H9 (cell line): ENCODE measurements around the gene CLASP2. TPM values are rescaled to one million over a fixed set of nuclear protein-coding genes. Genes with fewer than 3 reads are reported as not detected.
"Not testable (repeated sequence)": the region's sequence is repeated elsewhere in the genome, so short reads cannot be mapped to it uniquely, and the experiment has no call there.

Experiments
- DNase-seq: peaks from one replicate; pipeline ENCODE4 v3.0.0-alpha.2; 2017
- H2AFZ ChIP-seq: one replicate; pipeline ENCODE4 v1.6.1; 2013; ENCODE audit warnings: mild to moderate bottlenecking, low read length, control low read depth, moderate library complexity
- H2AK5ac ChIP-seq: 2 replicates; pipeline ENCODE4 v1.6.1; 2013; ENCODE audit warnings: low read length, control low read depth, mixed read lengths; ENCODE audit not compliant: insufficient read length
- H2BK120ac ChIP-seq: one replicate; pipeline ENCODE4 v1.6.1; 2013; ENCODE audit warnings: low read depth, mild to moderate bottlenecking, low read length, control low read depth, inconsistent platforms; ENCODE audit not compliant: poor library complexity, severe bottlenecking
- H2BK12ac ChIP-seq: 2 replicates; pipeline ENCODE4 v1.6.1; 2013; ENCODE audit warnings: low read length, control low read depth, mixed read lengths, low read depth; ENCODE audit not compliant: insufficient read length
- H2BK15ac ChIP-seq: 2 replicates; pipeline ENCODE4 v1.6.1; 2013; ENCODE audit warnings: low read depth, low read length, control low read depth
- H2BK20ac ChIP-seq: one replicate; pipeline ENCODE4 v1.6.1; 2013; ENCODE audit warnings: low read depth, mild to moderate bottlenecking, low read length, control low read depth, inconsistent platforms; ENCODE audit not compliant: poor library complexity, severe bottlenecking
- H2BK5ac ChIP-seq: 2 replicates; pipeline ENCODE4 v1.6.1; 2013; ENCODE audit warnings: low read length, control low read depth, mixed read lengths; ENCODE audit not compliant: insufficient read length
- H3K14ac ChIP-seq: 2 replicates; pipeline ENCODE4 v1.6.1; 2013; ENCODE audit warnings: low read length, control low read depth; ENCODE audit not compliant: insufficient read depth
- H3K18ac ChIP-seq: 2 replicates; pipeline ENCODE4 v1.6.1; 2013; ENCODE audit warnings: low read depth, mild to moderate bottlenecking, mixed read lengths, low read length, control low read depth; ENCODE audit not compliant: insufficient read length
- H3K23ac ChIP-seq: 2 replicates; pipeline ENCODE4 v1.6.1; 2013; ENCODE audit warnings: low read length, control low read depth, mixed read lengths, low read depth; ENCODE audit not compliant: insufficient read length
- H3K23me2 ChIP-seq: 2 replicates; pipeline ENCODE4 v1.6.1; 2013; ENCODE audit warnings: low read depth, mild to moderate bottlenecking, mixed read lengths, low read length, control low read depth; ENCODE audit not compliant: insufficient read length, poor library complexity, severe bottlenecking
- H3K27ac ChIP-seq: 2 replicates; pipeline ENCODE4 v1.5.1; 2013; ENCODE audit warnings: low read length, control low read depth, mixed read lengths, low read depth; ENCODE audit not compliant: insufficient read length
- H3K27me3 ChIP-seq: 2 replicates; pipeline ENCODE4 v1.6.1; 2013; ENCODE audit warnings: low read length, control low read depth, inconsistent platforms; ENCODE audit not compliant: insufficient read depth
- H3K4ac ChIP-seq: 2 replicates; pipeline ENCODE4 v1.6.1; 2013; ENCODE audit warnings: low read depth, mild to moderate bottlenecking, control low read depth, inconsistent platforms, low read length, moderate library complexity
- H3K4me1 ChIP-seq: 2 replicates; pipeline ENCODE4 v1.6.1; 2013; ENCODE audit warnings: low read length, control low read depth, inconsistent platforms; ENCODE audit not compliant: insufficient read depth
- H3K4me2 ChIP-seq: 2 replicates; pipeline ENCODE4 v1.6.1; 2013; ENCODE audit warnings: low read length, control low read depth, mixed read lengths; ENCODE audit not compliant: insufficient read length, insufficient read depth
- H3K56ac ChIP-seq: 2 replicates; pipeline ENCODE4 v1.6.1; 2013; ENCODE audit warnings: low read depth, mild to moderate bottlenecking, mixed read lengths, low read length, control low read depth; ENCODE audit not compliant: insufficient read length
- H3K79me1 ChIP-seq: 2 replicates; pipeline ENCODE4 v1.6.1; 2013; ENCODE audit warnings: low read depth, mild to moderate bottlenecking, moderate library complexity, low read length, control low read depth, inconsistent platforms; ENCODE audit not compliant: insufficient read depth, poor library complexity, severe bottlenecking
- H3K79me2 ChIP-seq: 2 replicates; pipeline ENCODE4 v1.6.1; 2013; ENCODE audit warnings: low read length, control low read depth, inconsistent platforms; ENCODE audit not compliant: insufficient read depth
- H3K9ac ChIP-seq: 2 replicates; pipeline ENCODE4 v1.6.1; 2013; ENCODE audit warnings: low read length, control low read depth, mixed read lengths; ENCODE audit not compliant: insufficient read length; ENCODE audit errors: extremely low read depth
- H3K9me3 ChIP-seq: one replicate; pipeline ENCODE4 v1.6.1; 2013; ENCODE audit warnings: low read depth, low read length, inconsistent platforms; ENCODE audit not compliant: control insufficient read depth
- H3T11ph ChIP-seq: one replicate; pipeline ENCODE4 v1.6.1; 2013; ENCODE audit warnings: mild to moderate bottlenecking, low read length, control low read depth, inconsistent platforms
- H4K20me1 ChIP-seq: one replicate; pipeline ENCODE4 v1.6.1; 2013; ENCODE audit not compliant: control insufficient read depth, insufficient read length, insufficient read depth
- H4K5ac ChIP-seq: 2 replicates; pipeline ENCODE4 v1.6.1; 2013; ENCODE audit warnings: low read depth, mild to moderate bottlenecking, mixed read lengths, low read length, control low read depth; ENCODE audit not compliant: insufficient read length
- H4K8ac ChIP-seq: replicated peaks from 2 replicates; pipeline ENCODE4 v1.6.1; 2013; ENCODE audit warnings: low read length, control low read depth, mixed read lengths, low read depth; ENCODE audit not compliant: insufficient read length
- H4K91ac ChIP-seq: 2 replicates; pipeline ENCODE4 v1.6.1; 2013; ENCODE audit warnings: low read depth, mild to moderate bottlenecking, moderate library complexity, mixed read lengths, low read length, control low read depth; ENCODE audit not compliant: insufficient read length
- H3K27ac Mint-ChIP-seq, 3 experiments: 2 replicates in 2 of 3; 3 replicates in 1 of 3; pipeline ENCODE4 v1.8.0; 2020 to 2021; ENCODE audit warnings: mixed read lengths in 3 of 3, mild to moderate bottlenecking in 1 of 3, moderate library complexity in 1 of 3
- H3K27me3 Mint-ChIP-seq: 2 replicates; pipeline ENCODE4 v1.8.0; 2021; ENCODE audit warnings: low read depth, mild to moderate bottlenecking, moderate library complexity, mixed read lengths
- H3K36me3 Mint-ChIP-seq, 3 experiments: 2 replicates in 2 of 3; 3 replicates in 1 of 3; pipeline ENCODE4 v1.8.0; 2020 to 2021; ENCODE audit warnings: low read depth in 3 of 3, mixed read lengths in 3 of 3; ENCODE audit not compliant: insufficient read depth in 1 of 3
- H3K4me1 Mint-ChIP-seq, 2 experiments: 2 replicates each; pipeline ENCODE4 v1.8.0; 2020; ENCODE audit warnings: mixed read lengths in 2 of 2
- H3K4me3 Mint-ChIP-seq, 2 experiments: 2 replicates in 1 of 2; 3 replicates in 1 of 2; pipeline ENCODE4 v1.8.0; 2020 to 2021; ENCODE audit warnings: mild to moderate bottlenecking in 2 of 2, mixed read lengths in 2 of 2, moderate library complexity in 1 of 2
- H3K9me3 Mint-ChIP-seq, 2 experiments: 2 replicates in 1 of 2; 3 replicates in 1 of 2; pipeline ENCODE4 v1.8.0; 2020; ENCODE audit warnings: mild to moderate bottlenecking in 2 of 2, mixed read lengths in 2 of 2, moderate library complexity in 1 of 2
- CTCF ChIP-seq: fragments of 200-600 bp; sonication (generic); conservative IDR thresholded peaks from 3 replicates; pipeline ENCODE4 v1.8.0; 2021; ENCODE audit warnings: antibody characterized with exemption, mild to moderate bottlenecking
- WGBS: extraction: QIAGEN DNeasy Blood & Tissue Kit; methylation state at CpG from one replicate; pipeline ENCODE4 v1.1.7; 2013; ENCODE audit warnings: missing lambda C conversion rate, low lambda C conversion rate, mixed read lengths; ENCODE audit not compliant: insufficient read length; ENCODE audit errors: extremely low coverage; 5-methylcytosine and 5-hydroxymethylcytosine counted together
- total RNA-seq: library from RNA; stranded (reverse); gene quantifications from 2 replicates; pipeline ENCODE4 v1.2.1, GENCODE V29; 2021

CLASP2 gene
- total RNA-seq, 1 experiment from 2014 or later, result 60.5 TPM

GRCh38 chr3:33652736-33653135, 65.3 kb downstream of the CLASP2 start:
- Histone ChIP-seq H3T11ph (no peak overlapping the region), H2BK15ac (no peak overlapping the region), H4K5ac (no peak overlapping the region), H3K79me2 (no peaks in the 10 kb centered on the region), H4K8ac (no peak overlapping the region), H3K27ac (no peak overlapping the region), H3K9me3 (no peaks in the 10 kb centered on the region), H3K79me1 (no peaks in the 10 kb centered on the region), H2BK5ac (no peak overlapping the region), H4K20me1 (no peaks in the 10 kb centered on the region), H3K23me2 (no peaks in the 10 kb centered on the region), H2AK5ac (no peak overlapping the region), H3K9ac (no peak overlapping the region), H3K56ac (no peak overlapping the region), H3K18ac (no peak overlapping the region), H3K4me2 (no peak overlapping the region), H2AFZ (no peak overlapping the region), H3K4ac (no peak overlapping the region), H2BK120ac (no peak overlapping the region), H3K27me3 (no peaks in the 10 kb centered on the region), H2BK12ac (no peak overlapping the region), H3K4me1 (no peaks in the 10 kb centered on the region; the same call in 1 of the 2 replicates), H4K91ac (no peak overlapping the region), H2BK20ac (no peak overlapping the region), H3K23ac (no peak overlapping the region), H3K14ac (no peak overlapping the region)
- WGBS, result no CpG with 5 or more reads among the region's 2 CpGs
- Mint-ChIP-seq H3K27ac (no peak overlapping the region; a peak in 1 of 7 replicates), H3K27me3 (no peaks in the 10 kb centered on the region), H3K9me3 (no peaks in the 10 kb centered on the region), H3K4me3 (no peak overlapping the region), H3K4me1 (peaks cover 22 to 24% of the 10 kb centered on the region in 2 experiments), H3K36me3 (no peaks in the 10 kb centered on the region)
- no peak for TF ChIP-seq CTCF
- DNase-seq, result no peak

DNA sequence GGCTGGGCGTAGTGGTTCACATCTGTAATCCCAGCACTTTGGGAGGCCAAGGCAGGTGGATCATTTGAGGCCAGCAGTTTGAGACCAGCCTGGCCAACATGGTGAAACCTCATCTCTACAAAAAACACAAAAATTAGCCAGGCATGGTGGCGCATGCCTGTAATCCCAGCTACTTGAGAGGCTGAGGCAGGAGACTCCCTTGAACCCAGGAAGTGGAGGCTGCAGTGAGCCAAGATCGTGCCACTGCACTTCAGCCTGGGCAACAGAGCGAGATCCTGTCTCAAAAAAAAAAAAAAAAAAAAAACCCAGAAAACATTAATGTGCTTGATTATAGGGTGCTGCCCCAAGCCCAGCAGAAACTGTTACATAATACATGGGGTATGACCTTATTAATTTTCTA, 67.0 kb downstream of the CLASP2 start:
- peaks cover 34% of the 10 kb centered on the region in 2 experiments for H3K4me1 Mint-ChIP-seq
- not testable (repeated sequence) for H3K56ac ChIP-seq, H3K79me2 ChIP-seq, H3K9ac ChIP-seq, DNase-seq, H3K9me3 ChIP-seq, H3K23ac ChIP-seq, H3K4me3 Mint-ChIP-seq, H3K27me3 ChIP-seq, H3K27me3 Mint-ChIP-seq, H3K27ac ChIP-seq, H3K4me2 ChIP-seq, H4K5ac ChIP-seq, H4K20me1 ChIP-seq, H4K8ac ChIP-seq, H4K91ac ChIP-seq, H3K4me1 ChIP-seq, H3K18ac ChIP-seq, H3K27ac Mint-ChIP-seq, H2BK15ac ChIP-seq, H3K4ac ChIP-seq, H2BK12ac ChIP-seq, H3K14ac ChIP-seq, H2AFZ ChIP-seq, H3K79me1 ChIP-seq, H3K36me3 Mint-ChIP-seq, H2BK120ac ChIP-seq, H3K9me3 Mint-ChIP-seq, H2AK5ac ChIP-seq, H2BK5ac ChIP-seq, H2BK20ac ChIP-seq, H3T11ph ChIP-seq, H3K23me2 ChIP-seq
- WGBS, result no CpG with 5 or more reads among the region's 4 CpGs
